ENCODE measurements around the gene AKIP1. TPM values are rescaled to one million over a fixed set of nuclear protein-coding genes. Genes with fewer than 3 reads are reported as not detected.

AKIP1 gene
- total RNA-seq, 2 donors from 2014 or later: 28.8 to 58.7 TPM

DNA sequence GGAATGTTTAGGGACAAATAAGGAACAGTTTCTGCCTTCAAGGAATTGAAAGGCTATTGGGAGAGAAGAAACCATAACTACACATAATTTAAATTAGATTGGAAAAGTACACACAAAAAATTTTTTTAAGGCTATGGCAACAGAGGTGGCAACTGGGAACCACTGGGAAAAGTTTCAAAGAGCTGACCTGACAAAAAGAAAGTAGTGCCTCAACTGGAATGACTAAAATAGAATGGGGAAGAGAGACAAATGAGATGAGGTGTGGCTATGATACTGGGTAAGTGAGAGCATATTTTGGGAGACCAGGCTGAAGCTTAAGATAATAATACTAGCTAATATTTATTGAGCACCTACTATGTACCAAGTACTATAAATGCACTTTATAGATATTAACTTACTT, 2.9 kb upstream of the AKIP1 start:
- peaks cover 6 to 9% of the 10 kb centered on the region in 2 donors for H3K4me1 ChIP-seq (ENCODE audit: control insufficient read depth in 1 of 2, low read depth in 2 of 2)
- H3K27me3 ChIP-seq (replicated peaks; ENCODE audit: insufficient read depth): no peaks in the 10 kb centered on the region
- no peak overlapping the region for H3K4me3 ChIP-seq
- no peak overlapping the region for H3K27ac ChIP-seq
- TF ChIP-seq, protein P1, sequence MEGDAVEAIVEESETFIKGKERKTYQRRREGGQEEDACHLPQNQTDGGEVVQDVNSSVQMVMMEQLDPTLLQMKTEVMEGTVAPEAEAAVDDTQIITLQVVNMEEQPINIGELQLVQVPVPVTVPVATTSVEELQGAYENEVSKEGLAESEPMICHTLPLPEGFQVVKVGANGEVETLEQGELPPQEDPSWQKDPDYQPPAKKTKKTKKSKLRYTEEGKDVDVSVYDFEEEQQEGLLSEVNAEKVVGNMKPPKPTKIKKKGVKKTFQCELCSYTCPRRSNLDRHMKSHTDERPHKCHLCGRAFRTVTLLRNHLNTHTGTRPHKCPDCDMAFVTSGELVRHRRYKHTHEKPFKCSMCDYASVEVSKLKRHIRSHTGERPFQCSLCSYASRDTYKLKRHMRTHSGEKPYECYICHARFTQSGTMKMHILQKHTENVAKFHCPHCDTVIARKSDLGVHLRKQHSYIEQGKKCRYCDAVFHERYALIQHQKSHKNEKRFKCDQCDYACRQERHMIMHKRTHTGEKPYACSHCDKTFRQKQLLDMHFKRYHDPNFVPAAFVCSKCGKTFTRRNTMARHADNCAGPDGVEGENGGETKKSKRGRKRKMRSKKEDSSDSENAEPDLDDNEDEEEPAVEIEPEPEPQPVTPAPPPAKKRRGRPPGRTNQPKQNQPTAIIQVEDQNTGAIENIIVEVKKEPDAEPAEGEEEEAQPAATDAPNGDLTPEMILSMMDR (IDR thresholded peaks at IDR 0.05): no peak
- ATAC-seq (ENCODE audit: insufficient number of reproducible peaks, low FRiP score, low read depth) (no peak), DNase-seq (ENCODE audit: low spot score) (no peak)
- H3K36me3 ChIP-seq: no peaks in the 10 kb centered on the region
- no peaks in the 10 kb centered on the region for H3K9me3 ChIP-seq

DNA sequence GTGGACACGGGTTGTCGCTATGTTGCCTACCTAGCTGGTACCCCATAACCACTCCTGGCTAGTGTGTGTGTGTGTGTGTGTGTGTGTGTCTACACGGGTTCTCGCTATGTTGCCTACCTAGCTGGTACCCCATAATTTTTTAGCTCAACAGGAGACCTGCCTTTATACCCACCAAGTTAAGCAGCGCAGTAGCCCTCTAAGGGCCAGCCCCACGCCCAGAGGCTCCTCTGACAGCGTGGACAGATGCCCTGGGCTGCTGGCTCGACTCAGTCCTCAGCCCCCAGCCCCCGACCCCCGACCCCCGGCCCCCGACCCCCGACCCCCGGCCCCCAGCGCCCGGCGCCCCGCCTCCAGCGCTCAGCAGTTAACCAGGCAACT, 351 bp upstream of the AKIP1 start:
- H3K27ac ChIP-seq: no peak overlapping the region
- DNase-seq (ENCODE audit: low spot score) (no peak), ATAC-seq (ENCODE audit: insufficient number of reproducible peaks, low FRiP score, low read depth) (no peak)
- peak overlapping the region; percentile 78 for H3K4me3 ChIP-seq
- TF ChIP-seq, protein P1 (IDR thresholded peaks at IDR 0.05): no peak
- no peaks in the 10 kb centered on the region for H3K9me3 ChIP-seq
- no peaks in the 10 kb centered on the region for H3K36me3 ChIP-seq
- peaks cover 11 to 34% of the 10 kb centered on the region in 2 donors for H3K4me1 ChIP-seq (ENCODE audit: control insufficient read depth in 1 of 2, low read depth in 2 of 2)
- H3K27me3 ChIP-seq (replicated peaks; ENCODE audit: insufficient read depth): no peaks in the 10 kb centered on the region

DNA sequence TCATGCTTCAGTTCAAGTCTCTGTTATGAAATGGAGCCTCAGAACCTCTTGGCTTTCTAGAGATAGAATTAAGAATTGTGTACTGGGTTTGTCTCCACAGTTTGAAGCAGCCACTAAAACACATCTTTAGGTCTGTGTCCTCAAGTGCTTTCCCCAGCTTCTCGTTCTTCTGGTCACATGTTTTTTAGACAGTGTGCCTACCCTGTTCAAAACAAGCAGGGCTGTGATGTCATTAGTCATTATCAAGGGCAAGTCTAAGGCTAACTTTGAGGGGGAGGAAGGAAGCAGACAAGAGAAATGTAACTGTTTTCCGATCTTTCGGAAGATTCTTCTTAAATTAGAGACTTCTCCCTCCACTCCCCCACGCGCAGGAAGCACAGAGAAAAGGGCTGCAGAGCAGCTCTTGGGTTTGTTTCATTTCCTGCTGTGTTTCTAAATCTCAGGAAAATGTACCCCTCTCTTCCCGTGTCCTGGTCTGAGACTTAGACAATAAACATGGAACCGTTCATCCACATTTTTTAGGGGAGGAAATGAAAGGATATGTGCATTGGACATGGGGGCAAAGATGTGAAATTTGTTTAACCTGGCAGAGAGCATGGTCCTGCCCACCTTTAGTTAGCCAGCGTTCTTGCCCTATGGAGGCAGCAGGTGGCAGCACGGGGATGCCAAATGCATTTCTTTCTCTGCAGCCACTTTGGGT, 3.1 kb downstream of the AKIP1 start:
- H3K27me3 ChIP-seq (replicated peaks; ENCODE audit: insufficient read depth): no peaks in the 10 kb centered on the region
- H3K9me3 ChIP-seq: no peaks in the 10 kb centered on the region
- H3K4me1 ChIP-seq (ENCODE audit: control insufficient read depth in 1 of 2, low read depth in 2 of 2): peaks cover 20 to 59% of the 10 kb centered on the region in 2 donors
- H3K27ac ChIP-seq: peak overlapping the region; percentile 53 to 66
- H3K4me3 ChIP-seq: peak overlapping the region; percentile 58
- DNase-seq (ENCODE audit: low spot score) (no peak), ATAC-seq (ENCODE audit: insufficient number of reproducible peaks, low FRiP score, low read depth) (no peak)
- H3K36me3 ChIP-seq: no peaks in the 10 kb centered on the region
- TF ChIP-seq, protein P1 (IDR thresholded peaks at IDR 0.05): peak; percentile 53

DNA sequence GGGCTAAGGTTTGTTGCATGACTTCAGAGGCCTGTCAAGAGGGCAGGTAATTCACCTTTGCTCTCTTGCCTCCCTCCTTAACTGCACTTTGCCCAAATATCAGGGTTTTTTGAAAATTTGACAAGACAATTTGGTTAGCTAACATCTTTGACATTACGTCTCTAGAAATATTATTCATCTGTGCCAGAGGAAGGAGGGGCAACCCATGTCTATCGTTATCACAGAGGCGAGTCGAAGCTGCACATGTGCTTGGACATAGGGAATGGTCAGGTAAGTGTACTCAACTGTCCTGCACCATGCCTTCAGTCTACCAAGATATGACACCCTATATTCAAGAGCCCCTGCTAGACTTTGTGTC, 3.7 kb downstream of the AKIP1 start:
- peaks cover 4% of the 10 kb centered on the region for H3K36me3 ChIP-seq
- no peaks in the 10 kb centered on the region for H3K27me3 ChIP-seq (replicated peaks; ENCODE audit: insufficient read depth)
- TF ChIP-seq, protein P1 (IDR thresholded peaks at IDR 0.05): no peak
- ATAC-seq (ENCODE audit: insufficient number of reproducible peaks, low FRiP score, low read depth): no peak
- H3K4me1 ChIP-seq (ENCODE audit: control insufficient read depth in 1 of 2, low read depth in 2 of 2): peaks cover 19 to 59% of the 10 kb centered on the region in 2 donors
- H3K9me3 ChIP-seq: no peaks in the 10 kb centered on the region
- H3K27ac ChIP-seq: peak overlapping the region; percentile 53 to 66
- H3K4me3 ChIP-seq: peak overlapping the region; percentile 58
- DNase-seq (ENCODE audit: low spot score): no peak

DNA sequence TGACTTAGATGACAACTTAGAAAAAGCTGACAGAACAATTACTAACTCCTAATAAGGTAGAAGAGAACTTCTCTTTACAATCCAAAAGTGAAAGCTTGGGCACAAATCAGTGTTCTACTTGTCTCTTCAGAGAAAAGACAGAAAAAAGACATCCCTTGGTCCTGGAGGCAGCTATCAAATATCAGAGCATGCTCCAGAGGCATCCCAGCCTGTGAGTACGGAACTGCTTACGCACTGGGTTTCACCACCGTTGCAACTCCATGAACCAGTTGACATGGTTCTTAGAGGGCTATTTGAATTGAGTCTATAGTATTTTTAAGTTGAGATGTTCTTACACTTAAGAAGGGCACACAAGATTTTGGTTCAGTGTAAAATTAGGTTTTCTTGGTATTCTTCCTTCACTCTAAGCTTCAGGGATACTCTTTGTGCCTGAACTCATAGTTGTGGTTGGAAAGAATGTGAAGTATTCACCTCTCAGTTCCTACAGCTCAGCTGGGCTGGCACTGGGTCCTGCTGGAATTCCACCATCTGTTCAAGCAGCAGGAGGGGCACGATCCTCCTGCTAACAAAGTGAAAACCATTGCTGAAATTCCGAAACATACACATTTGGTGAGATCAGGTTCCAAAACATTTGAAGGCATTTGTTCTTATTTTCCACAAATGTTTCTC, 6.3 kb downstream of the AKIP1 start:
- H3K4me3 ChIP-seq: peak overlapping the region; percentile 54
- ATAC-seq (ENCODE audit: insufficient number of reproducible peaks, low FRiP score, low read depth) (peak; percentile 70), DNase-seq (ENCODE audit: low spot score) (no peak)
- no peaks in the 10 kb centered on the region for H3K27me3 ChIP-seq (replicated peaks; ENCODE audit: insufficient read depth)
- TF ChIP-seq, protein P1 (IDR thresholded peaks at IDR 0.05): no peak
- peaks cover 14 to 55% of the 10 kb centered on the region in 2 donors for H3K4me1 ChIP-seq (ENCODE audit: control insufficient read depth in 1 of 2, low read depth in 2 of 2)
- no peaks in the 10 kb centered on the region for H3K9me3 ChIP-seq
- peak overlapping the region; percentile 64 to 76 for H3K27ac ChIP-seq
- H3K36me3 ChIP-seq: peaks cover 22% of the 10 kb centered on the region

Data from thoracic aorta (tissue), 2 donors.